ENCODE measurements around the gene CCL5. TPM values are rescaled to one million over a fixed set of nuclear protein-coding genes. Genes with fewer than 3 reads are reported as not detected.

Gene CCL5
- total and polyA plus RNA-seq, 4 donors, result 3.2 to 15.3 (median 10.7) TPM

- TF ChIP-seq CTCF (IDR thresholded peaks at IDR 0.05; ENCODE audit: control extremely low read depth, extremely low read depth), result no peak
- H3K27ac ChIP-seq (ENCODE audit: low read depth in 1 of 2, low read length in 1 of 2), result no peak overlapping the region
- no peak for DNase-seq
- ATAC-seq (ENCODE audit: insufficient read depth, low FRiP score), result no peak
- no peak overlapping the region for H3K9ac ChIP-seq (ENCODE audit: insufficient read depth in 1 of 2, low read length in 2 of 2)
- no peaks in the 10 kb centered on the region for H3K27me3 ChIP-seq (ENCODE audit: control insufficient read depth in 3 of 3, insufficient read depth in 3 of 3, low read length in 2 of 3)
- WGBS, 2 donors, result 82 to 92% methylated on average over 3 of the region's 3 CpGs
- no peak overlapping the region for H3K4me3 ChIP-seq
- H3K9me3 ChIP-seq (ENCODE audit: control insufficient read depth in 4 of 4, insufficient read depth in 3 of 4, low read length in 3 of 4), result no peaks in the 10 kb centered on the region
- no peaks in the 10 kb centered on the region for H3K4me1 ChIP-seq (ENCODE audit: control insufficient read depth in 5 of 5, insufficient read depth in 5 of 5, low read length in 5 of 5)
- H3K36me3 ChIP-seq (ENCODE audit: control insufficient read depth in 4 of 4, insufficient read depth in 4 of 4, low read length in 4 of 4), result no peaks in the 10 kb centered on the region
These were observed 35.2 kb upstream of the CCL5 start for GRCh38 chr17:35915153-35915964.

- DNase-seq (no peak), ATAC-seq (ENCODE audit: insufficient read depth, low FRiP score) (no peak)
- no peaks in the 10 kb centered on the region for H3K4me1 ChIP-seq (ENCODE audit: control insufficient read depth in 5 of 5, insufficient read depth in 5 of 5, low read length in 5 of 5)
- no peak overlapping the region for H3K4me3 ChIP-seq
- H3K36me3 ChIP-seq (ENCODE audit: control insufficient read depth in 4 of 4, insufficient read depth in 4 of 4, low read length in 4 of 4), result no peaks in the 10 kb centered on the region
- H3K9me3 ChIP-seq (ENCODE audit: control insufficient read depth in 4 of 4, insufficient read depth in 3 of 4, low read length in 3 of 4), result peaks cover 0 to 2% (median 0%) of the 10 kb centered on the region in 4 donors
- H3K9ac ChIP-seq (ENCODE audit: insufficient read depth in 1 of 2, low read length in 2 of 2), result no peak overlapping the region
- no peaks in the 10 kb centered on the region for H3K27me3 ChIP-seq (ENCODE audit: control insufficient read depth in 3 of 3, insufficient read depth in 3 of 3, low read length in 2 of 3)
- no peak for TF ChIP-seq CTCF (IDR thresholded peaks at IDR 0.05; ENCODE audit: control extremely low read depth, extremely low read depth)
- WGBS, 2 donors, result 93 to 100% methylated on average over 1 of the region's 1 CpG
- H3K27ac ChIP-seq (ENCODE audit: low read depth in 1 of 2, low read length in 1 of 2), result no peak overlapping the region
These were observed 34.2 kb upstream of the CCL5 start for GRCh38 chr17:35914354-35914753.

GRCh38 chr17:35913609-35914008 lies 33.4 kb upstream of the CCL5 start:
- H3K36me3 ChIP-seq (ENCODE audit: control insufficient read depth in 4 of 4, insufficient read depth in 4 of 4, low read length in 4 of 4), result no peaks in the 10 kb centered on the region
- ATAC-seq (ENCODE audit: insufficient read depth, low FRiP score) (no peak), DNase-seq (no peak)
- H3K9ac ChIP-seq (ENCODE audit: insufficient read depth in 1 of 2, low read length in 2 of 2), result no peak overlapping the region
- H3K4me1 ChIP-seq (ENCODE audit: control insufficient read depth in 5 of 5, insufficient read depth in 5 of 5, low read length in 5 of 5), result no peaks in the 10 kb centered on the region
- H3K27me3 ChIP-seq (ENCODE audit: control insufficient read depth in 3 of 3, insufficient read depth in 3 of 3, low read length in 2 of 3), result no peaks in the 10 kb centered on the region
- no peak overlapping the region for H3K27ac ChIP-seq (ENCODE audit: low read depth in 1 of 2, low read length in 1 of 2)
- H3K4me3 ChIP-seq, result no peak overlapping the region
- 86 to 89% methylated on average over 4 of the region's 4 CpGs for WGBS, 2 donors
- no peak for TF ChIP-seq CTCF (IDR thresholded peaks at IDR 0.05; ENCODE audit: control extremely low read depth, extremely low read depth)
- peaks cover 0 to 2% (median 0%) of the 10 kb centered on the region in 4 donors for H3K9me3 ChIP-seq (ENCODE audit: control insufficient read depth in 4 of 4, insufficient read depth in 3 of 4, low read length in 3 of 4)

Data from lung (tissue), 12 donors.